ENCODE results near the gene MGLL.

DNA sequence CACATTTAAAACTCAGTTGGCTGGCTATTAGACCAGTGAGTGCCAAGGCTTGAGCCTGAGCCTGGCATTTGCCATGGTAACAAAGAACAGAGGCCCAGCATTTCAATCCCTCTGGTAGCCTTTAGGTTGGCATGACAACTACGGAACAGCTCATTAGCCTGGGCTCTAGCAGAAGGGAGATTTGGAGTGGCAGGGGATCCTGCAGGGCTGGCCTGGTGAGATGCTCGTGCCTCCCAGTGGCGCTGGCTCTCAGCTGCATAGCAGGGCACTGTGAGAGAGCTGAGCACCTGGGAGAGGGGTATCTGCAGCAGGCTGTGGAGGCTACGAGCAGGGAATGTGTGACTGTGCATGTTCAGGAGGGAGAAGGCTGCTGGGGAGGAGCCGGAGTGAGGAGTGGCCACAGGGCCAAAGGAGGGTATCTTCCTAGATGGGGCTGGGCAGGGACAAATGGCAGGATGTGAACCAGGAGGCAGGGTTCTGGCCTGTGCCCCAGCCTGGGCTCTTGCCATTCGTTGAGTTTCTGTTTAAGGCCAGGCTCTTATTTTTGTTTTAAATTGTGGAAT lies 155.1 kb downstream of the MGLL start:
- TF ChIP-seq CTCF (conservative IDR thresholded peaks at IDR 0.05; ENCODE audit: low read length), result no peak
- TF ChIP-seq EZH2phosphoT487 (IDR thresholded peaks at IDR 0.05; ENCODE audit: borderline replicate concordance, low read depth, low read length), result no peak

Measured in OCI-LY7 (cell line).